ES-I3 (cell line): Measurements from ENCODE around the gene PCBP3.

ENCODE experiments used
- H3K36me3 ChIP-seq: 2 replicates; pipeline ENCODE4 v1.6.1; 2013; ENCODE audit warnings: mild to moderate bottlenecking, low read length, control low read depth, moderate library complexity; ENCODE audit not compliant: insufficient read depth
- H3K4me1 ChIP-seq: 2 replicates; pipeline ENCODE4 v1.6.1; 2013; ENCODE audit warnings: mild to moderate bottlenecking, control low read depth, low read length; ENCODE audit not compliant: insufficient read depth
- H3K9ac ChIP-seq: 2 replicates; pipeline ENCODE4 v1.6.1; 2013; ENCODE audit warnings: low read depth, mild to moderate bottlenecking, low read length, moderate library complexity
- H3K9me3 ChIP-seq: 2 replicates; pipeline ENCODE4 v1.6.1; 2013; ENCODE audit warnings: mild to moderate bottlenecking, low read length, moderate library complexity; ENCODE audit not compliant: control insufficient read depth, insufficient read depth

Gene PCBP3

GRCh38 chr21:45910155-45910547, 266.6 kb downstream of the PCBP3 start:
- Histone ChIP-seq H3K9ac (no peak overlapping the region), H3K4me1 (no peaks in the 10 kb centered on the region), H3K36me3 (no peaks in the 10 kb centered on the region), H3K9me3 (no peaks in the 10 kb centered on the region)

- Histone ChIP-seq H3K9me3 (no peaks in the 10 kb centered on the region), H3K4me1 (no peaks in the 10 kb centered on the region), H3K36me3 (no peaks in the 10 kb centered on the region), H3K9ac (no peak overlapping the region)
Observed at GRCh38 chr21:45910548-45911221, 267.2 kb downstream of the PCBP3 start.

DNA sequence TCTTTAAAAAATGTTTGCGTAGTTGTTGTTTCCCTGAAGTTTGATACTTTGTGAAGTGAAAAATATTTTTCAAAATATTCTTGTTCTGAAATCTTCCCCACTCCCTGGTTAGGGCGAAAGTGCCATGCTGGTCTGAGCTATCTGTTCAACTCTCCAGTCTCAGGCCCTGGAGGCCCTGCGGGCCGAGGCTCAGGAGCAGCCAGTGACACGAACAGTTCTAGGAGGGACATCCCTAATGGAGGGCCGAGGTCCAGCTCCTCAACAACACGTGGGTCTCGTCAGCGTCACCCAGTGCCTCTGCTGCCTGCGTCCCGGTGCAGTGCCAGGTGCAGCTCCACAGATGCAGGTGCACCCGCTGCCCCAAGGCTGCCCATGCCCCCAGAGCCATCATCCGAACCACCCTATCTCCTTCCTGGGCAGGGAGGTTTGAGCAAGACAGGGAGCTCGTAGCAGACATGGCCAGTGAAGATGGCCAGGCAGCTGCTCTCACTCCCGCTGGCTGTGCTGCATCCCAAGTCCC, 268.3 kb downstream of the PCBP3 start:
- no peaks in the 10 kb centered on the region for H3K36me3 ChIP-seq

DNA sequence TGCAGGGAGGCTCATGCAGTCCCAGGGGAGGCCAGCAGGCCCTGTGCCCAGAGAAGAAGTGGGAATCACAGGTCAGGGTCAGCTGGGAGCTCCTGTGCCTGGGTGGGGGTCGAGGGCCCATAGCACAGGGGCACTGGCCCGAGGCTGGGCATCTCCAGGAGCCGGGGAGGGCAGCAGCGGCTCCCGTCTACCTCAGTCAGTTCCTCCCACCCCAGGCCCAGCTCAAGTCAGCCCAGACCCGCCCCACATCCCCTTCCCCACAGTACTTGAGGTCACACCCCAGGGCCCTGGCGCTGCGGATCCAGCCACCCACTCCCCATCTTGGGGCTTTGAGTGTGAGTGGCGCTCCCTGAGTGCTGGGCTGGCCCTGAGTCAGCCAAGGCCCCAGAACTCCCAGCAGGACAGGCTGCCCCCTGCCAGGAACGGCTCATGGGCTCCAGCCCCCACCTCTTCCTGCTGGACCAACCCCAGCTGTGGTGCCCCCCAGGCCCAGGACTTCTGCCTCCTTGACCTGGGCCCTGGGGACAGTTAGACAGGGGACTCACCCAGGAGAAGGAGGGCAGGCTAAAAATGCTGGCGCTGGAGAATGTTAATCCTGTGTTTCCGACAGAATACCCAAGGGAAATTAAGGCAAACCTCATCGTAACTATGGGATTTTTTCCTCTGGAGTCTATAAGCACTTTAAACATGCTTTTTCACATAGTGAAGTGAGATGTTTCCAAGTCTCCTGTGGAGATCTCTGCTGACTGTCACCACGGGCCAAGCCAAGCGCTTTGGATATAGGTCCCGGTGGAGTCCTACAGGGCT, 269.3 kb downstream of the PCBP3 start:
- no peaks in the 10 kb centered on the region for H3K36me3 ChIP-seq
- H3K9me3 ChIP-seq: no peaks in the 10 kb centered on the region
- no peaks in the 10 kb centered on the region for H3K4me1 ChIP-seq
- no peak overlapping the region for H3K9ac ChIP-seq

More for the DNA sequence above, 268.3 kb downstream of the PCBP3 start:
- Histone ChIP-seq H3K4me1 (no peaks in the 10 kb centered on the region), H3K9me3 (no peaks in the 10 kb centered on the region), H3K9ac (no peak overlapping the region)

DNA sequence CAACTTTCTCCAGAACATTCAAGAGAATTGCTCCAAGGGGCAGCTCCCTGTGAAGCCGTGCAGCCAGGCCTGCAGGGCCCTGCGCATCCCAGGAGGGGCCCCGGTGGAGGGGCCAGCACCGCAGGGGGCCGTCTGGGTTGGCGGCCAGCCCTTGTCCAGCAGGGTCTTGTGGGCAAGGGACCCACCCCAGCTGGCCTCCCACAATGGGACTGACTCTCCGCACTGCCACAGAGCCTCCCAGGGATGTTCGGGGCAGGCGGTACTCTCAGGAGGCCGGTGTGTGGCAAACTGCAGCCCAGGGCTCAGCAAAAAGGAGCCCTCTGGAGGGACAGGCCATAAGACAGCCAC, 269.9 kb downstream of the PCBP3 start:
- Histone ChIP-seq H3K9ac (no peak overlapping the region), H3K36me3 (no peaks in the 10 kb centered on the region), H3K4me1 (no peaks in the 10 kb centered on the region), H3K9me3 (no peaks in the 10 kb centered on the region)

DNA sequence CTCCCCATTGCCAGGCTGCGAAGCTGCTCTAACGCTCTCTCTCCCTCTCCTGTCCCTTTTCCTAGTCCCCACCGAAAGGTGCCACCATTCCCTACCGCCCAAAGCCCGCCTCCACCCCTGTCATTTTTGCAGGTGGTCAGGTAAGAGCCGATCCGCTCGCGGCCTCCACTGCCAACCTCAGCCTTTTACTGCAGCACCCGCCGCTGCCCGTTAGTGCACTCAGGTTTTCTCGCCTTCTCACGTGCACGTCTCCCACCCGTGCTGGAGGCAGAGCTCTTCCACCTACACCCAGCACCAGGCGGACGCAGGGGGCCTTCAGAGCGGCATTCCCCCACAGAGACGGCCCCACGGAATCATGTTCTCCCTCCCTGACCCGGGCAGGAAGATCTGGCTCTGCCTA, 270.4 kb downstream of the PCBP3 start:
- Histone ChIP-seq H3K9ac (no peak overlapping the region), H3K9me3 (no peaks in the 10 kb centered on the region), H3K4me1 (no peaks in the 10 kb centered on the region), H3K36me3 (no peaks in the 10 kb centered on the region)

DNA sequence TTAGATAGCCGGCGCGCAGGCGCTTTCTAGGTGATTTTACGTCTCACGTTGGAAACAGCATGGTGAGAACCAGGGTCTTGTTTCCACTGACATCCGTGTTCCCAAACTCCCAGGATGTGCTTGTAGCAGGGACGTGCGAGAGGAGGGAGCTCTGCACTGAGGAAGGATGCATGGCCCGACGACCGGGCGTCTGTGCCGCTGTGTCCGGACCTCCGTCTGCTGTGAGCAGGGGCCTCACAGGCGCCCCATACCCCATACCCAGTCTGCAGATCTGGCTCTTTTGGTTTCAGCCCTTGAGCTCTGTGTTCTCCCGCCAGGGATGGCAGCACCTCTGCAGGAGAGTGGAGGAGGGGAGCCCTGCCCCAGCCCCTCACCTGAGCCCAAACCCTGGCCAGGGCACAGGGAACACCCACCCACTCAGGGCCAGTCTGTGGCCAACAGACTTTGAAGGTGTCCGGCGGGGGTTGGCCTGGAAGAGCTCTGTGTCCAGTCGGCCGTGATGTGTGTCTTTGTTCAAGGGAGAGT, 270.9 kb downstream of the PCBP3 start:
- Histone ChIP-seq H3K9me3 (no peaks in the 10 kb centered on the region), H3K9ac (no peak overlapping the region), H3K36me3 (no peaks in the 10 kb centered on the region), H3K4me1 (no peaks in the 10 kb centered on the region)

DNA sequence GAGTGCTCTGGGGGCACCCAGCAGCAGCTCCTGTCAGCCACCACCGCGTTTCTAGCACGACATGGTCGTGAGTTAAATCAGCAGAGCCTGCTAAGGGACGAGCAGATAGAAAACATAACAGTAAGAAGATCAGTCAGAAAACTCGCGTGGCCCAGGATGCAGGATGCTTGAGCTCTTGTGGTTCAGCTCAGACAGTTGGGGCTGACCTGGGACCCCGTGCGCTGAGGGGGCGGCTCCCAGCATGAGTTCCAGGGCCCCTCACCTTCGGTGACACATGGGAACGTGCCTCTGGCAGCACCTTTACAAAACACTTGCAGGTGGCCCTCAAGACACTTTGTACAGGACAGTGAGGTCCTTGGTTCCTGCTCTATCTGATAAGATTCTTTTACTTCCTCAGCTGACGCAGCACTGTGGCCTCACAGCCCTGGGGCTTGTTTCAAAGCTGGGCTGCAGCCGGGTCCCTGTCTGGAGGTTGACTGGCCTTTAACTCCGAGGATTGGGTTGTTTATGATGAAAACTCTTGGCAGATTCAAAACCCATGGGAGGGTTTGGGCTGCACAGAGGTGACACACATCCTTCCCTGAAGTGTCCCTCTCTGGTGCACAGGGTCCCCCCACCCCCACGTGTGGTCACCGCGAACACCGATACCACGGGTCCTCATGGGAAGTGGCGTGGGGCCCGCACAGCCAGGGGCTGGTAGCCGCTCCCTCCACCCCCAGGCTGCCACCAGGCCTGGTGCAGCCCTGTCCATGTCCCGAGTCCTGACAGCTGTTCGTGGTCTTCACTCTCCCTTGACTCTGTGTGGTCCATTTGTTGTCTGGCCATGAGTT, 272.7 kb downstream of the PCBP3 start:
- no peaks in the 10 kb centered on the region for H3K9me3 ChIP-seq
- no peak overlapping the region for H3K9ac ChIP-seq
- H3K4me1 ChIP-seq: no peaks in the 10 kb centered on the region
- no peaks in the 10 kb centered on the region for H3K36me3 ChIP-seq

GRCh38 chr21:45917241-45917640, 273.7 kb downstream of the PCBP3 start:
- no peaks in the 10 kb centered on the region for H3K36me3 ChIP-seq
- H3K9me3 ChIP-seq: no peaks in the 10 kb centered on the region
- no peak overlapping the region for H3K9ac ChIP-seq
- H3K4me1 ChIP-seq: no peaks in the 10 kb centered on the region

GRCh38 chr21:45918011-45918410, 274.5 kb downstream of the PCBP3 start:
- no peaks in the 10 kb centered on the region for H3K36me3 ChIP-seq
- H3K4me1 ChIP-seq: no peaks in the 10 kb centered on the region
- no peaks in the 10 kb centered on the region for H3K9me3 ChIP-seq
- no peak overlapping the region for H3K9ac ChIP-seq

- Histone ChIP-seq H3K9me3 (no peaks in the 10 kb centered on the region), H3K9ac (no peak overlapping the region), H3K4me1 (no peaks in the 10 kb centered on the region)
Observed at GRCh38 chr21:45918835-45919447, 275.4 kb downstream of the PCBP3 start.

GRCh38 chr21:45919593-45919992, 276.1 kb downstream of the PCBP3 start:
- no peaks in the 10 kb centered on the region for H3K36me3 ChIP-seq

More at GRCh38 chr21:45918835-45919447, 275.4 kb downstream of the PCBP3 start:
- H3K36me3 ChIP-seq: no peaks in the 10 kb centered on the region

GRCh38 chr21:45920824-45921600, 277.5 kb downstream of the PCBP3 start:
- H3K9me3 ChIP-seq: no peaks in the 10 kb centered on the region
- no peaks in the 10 kb centered on the region for H3K4me1 ChIP-seq
- H3K36me3 ChIP-seq: no peaks in the 10 kb centered on the region
- H3K9ac ChIP-seq: no peak overlapping the region

More at GRCh38 chr21:45919593-45919992, 276.1 kb downstream of the PCBP3 start:
- Histone ChIP-seq H3K9me3 (no peaks in the 10 kb centered on the region), H3K9ac (no peak overlapping the region), H3K4me1 (no peaks in the 10 kb centered on the region)
